SK-N-SH (cell line): ENCODE data around the gene CPA3. TPM values are rescaled to one million over a fixed set of nuclear protein-coding genes. Genes with fewer than 3 reads are reported as not detected.

Experiments
- CTCF ChIA-PET: fragments of 300-600, 350-600 bp; formaldehyde crosslinking; extraction: SDS; loops from one replicate; lab custom pipeline; 2021; lab: Yijun Ruan, JAX
- POLR2A ChIA-PET: fragments of 350-600 bp; sonication (Branson Sonifier 250); formaldehyde crosslinking; extraction: SDS; loops from one replicate; lab custom pipeline; 2020; ENCODE audit warnings: antibody characterized with exemption, inconsistent platforms; lab: Yijun Ruan, JAX
- DNase-seq: peaks from one replicate; pipeline ENCODE4 v3.0.0; 2012
- H2AFZ ChIP-seq: fragments of 200-600 bp; sonication (generic); 2 replicates; pipeline ENCODE4 v1.8.1; 2016; ENCODE audit warnings: antibody characterized with exemption, mild to moderate bottlenecking, low read depth
- H3F3A ChIP-seq: fragments of 200-600 bp; sonication (generic); replicated peaks from 2 replicates; pipeline ENCODE3; 2016; ENCODE audit warnings: antibody characterized with exemption, mild to moderate bottlenecking; ENCODE audit not compliant: insufficient read depth
- H3K27ac ChIP-seq, 2 experiments: fragments of 200-500 bp in 1 of 2; fragments of 200-600 bp in 1 of 2; sonication (Bioruptor generic) in 1 of 2; sonication (generic), shearing (Covaris generic) in 1 of 2; 2 replicates each; pipeline versions ENCODE4 v1.5.1 to v1.6.1; 2014 to 2016; ENCODE audit warnings: low read depth in 2 of 2, inconsistent platforms in 1 of 2, low read length in 1 of 2, mild to moderate bottlenecking in 1 of 2, mixed read lengths in 1 of 2
- H3K27me3 ChIP-seq: fragments of 200-600 bp; sonication (generic), shearing (Covaris generic); 2 replicates; pipeline ENCODE4 v1.6.1; 2016; ENCODE audit warnings: mixed run types; ENCODE audit not compliant: insufficient read depth
- H3K36me3 ChIP-seq, 2 experiments: fragments of 200-500 bp in 1 of 2; fragments of 200-600 bp in 1 of 2; sonication (Bioruptor generic) in 1 of 2; sonication (generic) in 1 of 2; replicated peaks in 1 of 2; 2 replicates each; pipeline versions ENCODE3 to v1.5.1; 2014 to 2016; ENCODE audit warnings: low read length in 1 of 2, mild to moderate bottlenecking in 1 of 2; ENCODE audit not compliant: insufficient read depth in 2 of 2, control insufficient read depth in 1 of 2
- H3K4me1 ChIP-seq, 2 experiments: fragments of 200-500 bp in 1 of 2; fragments of 200-600 bp in 1 of 2; sonication (Bioruptor generic) in 1 of 2; sonication (generic), shearing (Covaris generic) in 1 of 2; 2 replicates each; pipeline versions ENCODE4 v1.5.1 to v1.6.1; 2014 to 2016; ENCODE audit warnings: low read depth in 1 of 2, low read length in 1 of 2, mixed run types in 1 of 2; ENCODE audit not compliant: insufficient read depth in 2 of 2, control insufficient read depth in 1 of 2
- H3K4me2 ChIP-seq: fragments of 200-600 bp; sonication (generic), shearing (Covaris generic); 2 replicates; pipeline ENCODE4 v1.6.1; 2017; ENCODE audit warnings: mixed run types
- H3K4me3 ChIP-seq, 2 experiments: fragments of 200-500 bp in 1 of 2; fragments of 200-600 bp in 1 of 2; sonication (Bioruptor generic) in 1 of 2; sonication (generic), shearing (Covaris generic) in 1 of 2; 2 replicates each; pipeline versions ENCODE4 v1.5.1 to v1.8.1; 2014 to 2016; ENCODE audit warnings: low read depth in 2 of 2, inconsistent platforms in 1 of 2, low read length in 1 of 2, mild to moderate bottlenecking in 1 of 2, mixed read lengths in 1 of 2, moderate library complexity in 1 of 2
- H3K79me2 ChIP-seq: fragments of 200-600 bp; sonication (generic); 2 replicates; pipeline ENCODE4 v1.8.1; 2017; ENCODE audit warnings: mild to moderate bottlenecking; ENCODE audit not compliant: insufficient read depth
- H3K9ac ChIP-seq: fragments of 200-600 bp; sonication (generic); 2 replicates; pipeline ENCODE4 v1.6.1; 2017; ENCODE audit warnings: mixed run types
- H3K9me2 ChIP-seq: fragments of 200-600 bp; sonication (generic); 2 replicates; pipeline ENCODE4 v1.6.1; 2017; ENCODE audit warnings: mixed run types
- H3K9me3 ChIP-seq: fragments of 200-600 bp; sonication (generic); 2 replicates; pipeline ENCODE4 v1.6.1; 2017; ENCODE audit warnings: mixed run types, mild to moderate bottlenecking, moderate library complexity
- H4K20me1 ChIP-seq: fragments of 200-600 bp; sonication (generic); 2 replicates; pipeline ENCODE4 v1.6.1; 2017; ENCODE audit warnings: mild to moderate bottlenecking, mixed run types; ENCODE audit not compliant: insufficient read depth
- CHD2 ChIP-seq: fragments of 150-350 bp; IDR thresholded peaks from 2 replicates; pipeline ENCODE4 v1.6.1; 2018; ENCODE audit warnings: low read length; ENCODE audit not compliant: partially characterized antibody
- CTCF ChIP-seq: fragments of 200-600 bp; sonication (generic); IDR thresholded peaks from 2 replicates; pipeline ENCODE4 v1.6.1; 2017; ENCODE audit warnings: antibody characterized with exemption, mild to moderate bottlenecking, moderate library complexity
- ELF1 ChIP-seq: IDR thresholded peaks from 2 replicates; pipeline ENCODE4 v1.4.0; 2012
- EP300 ChIP-seq, 2 experiments: IDR thresholded peaks; 2 replicates each; pipeline versions ENCODE4 v1.4.0 to v1.6.1; 2012; ENCODE audit warnings: borderline replicate concordance in 1 of 2, low read depth in 1 of 2, low read length in 1 of 2
- EZH2phosphoT487 ChIP-seq: fragments of 200-600 bp; sonication (generic); IDR thresholded peaks from 2 replicates; pipeline ENCODE4 v1.6.1; 2017; ENCODE audit warnings: low read depth, mixed run types, mild to moderate bottlenecking, antibody characterized with exemption, moderate library complexity, borderline replicate concordance
- FOSL2 ChIP-seq: IDR thresholded peaks from 2 replicates; pipeline ENCODE4 v1.4.0; 2012; ENCODE audit warnings: low read depth, mild to moderate bottlenecking, moderate library complexity, borderline replicate concordance
- FOXM1 ChIP-seq: IDR thresholded peaks from 2 replicates; pipeline ENCODE4 v1.4.0; 2012; ENCODE audit warnings: low read depth, mild to moderate bottlenecking
- GABPA ChIP-seq: IDR thresholded peaks from 2 replicates; pipeline ENCODE4 v1.4.0; 2012; ENCODE audit warnings: low read depth, mild to moderate bottlenecking
- IRF3 ChIP-seq: fragments of 150-350 bp; IDR thresholded peaks from 2 replicates; pipeline ENCODE4 v1.6.1; 2016; ENCODE audit warnings: mild to moderate bottlenecking, low read depth, low read length
- MXI1 ChIP-seq: IDR thresholded peaks from 2 replicates; pipeline ENCODE4 v1.6.1; 2012; ENCODE audit warnings: mild to moderate bottlenecking, low read depth, low read length, improper control_type of control experiment
- NFIC ChIP-seq: IDR thresholded peaks from 2 replicates; pipeline ENCODE4 v1.4.0; 2012; ENCODE audit warnings: borderline replicate concordance
- PBX3 ChIP-seq: IDR thresholded peaks from 2 replicates; pipeline ENCODE4; 2012
- POLR2AphosphoS5 ChIP-seq: IDR thresholded peaks from 2 replicates; pipeline ENCODE4 v1.6.1; 2012; ENCODE audit warnings: low read depth, low read length
- RAD21 ChIP-seq: IDR thresholded peaks from 2 replicates; pipeline ENCODE4 v1.6.1; 2012; ENCODE audit warnings: mild to moderate bottlenecking, low read length
- RCOR1 ChIP-seq: fragments of 150-350 bp; IDR thresholded peaks from 2 replicates; pipeline ENCODE4 v1.6.1; 2017; ENCODE audit warnings: antibody characterized with exemption, low read length
- RFX5 ChIP-seq: IDR thresholded peaks from 2 replicates; pipeline ENCODE4 v1.6.1; 2012; ENCODE audit warnings: mild to moderate bottlenecking, improper control_type of control experiment, low read length
- RXRA ChIP-seq: IDR thresholded peaks from 2 replicates; pipeline ENCODE4 v1.4.0; 2012; ENCODE audit warnings: low read depth, mild to moderate bottlenecking, borderline replicate concordance
- SMC3 ChIP-seq: IDR thresholded peaks from 2 replicates; pipeline ENCODE4 v1.6.1; 2012; ENCODE audit warnings: low read depth, low read length, improper control_type of control experiment
- TCF12 ChIP-seq: IDR thresholded peaks from 2 replicates; pipeline ENCODE4 v1.4.0; 2012
- TEAD4 ChIP-seq: IDR thresholded peaks from 2 replicates; pipeline ENCODE4 v1.4.0; 2012; ENCODE audit warnings: mild to moderate bottlenecking, borderline replicate concordance; ENCODE audit not compliant: insufficient read depth
- USF1 ChIP-seq: IDR thresholded peaks from 2 replicates; pipeline ENCODE4 v1.4.0; 2012; ENCODE audit warnings: low read depth, borderline replicate concordance
- USF2 ChIP-seq: fragments of 150-350 bp; IDR thresholded peaks from 2 replicates; pipeline ENCODE4 v1.6.1; 2017; ENCODE audit warnings: antibody characterized with exemption, low read length, low read depth, borderline replicate concordance
- YY1 ChIP-seq: IDR thresholded peaks from 2 replicates; pipeline ENCODE4 v1.4.0; 2012; ENCODE audit warnings: low read depth, mild to moderate bottlenecking
- WGBS: methylation state at CpG from one replicate; pipeline ENCODE4 v1.1.6; 2017; ENCODE audit warnings: low lambda C conversion rate; 5-methylcytosine and 5-hydroxymethylcytosine counted together
- polyA plus RNA-seq, 3 experiments: library from polyadenylated mRNA; depleted of rRNA; stranded (reverse); fragments of >200 nt; gene quantifications; 2 replicates each; pipeline ENCODE4 v1.2.3, GENCODE V29; 2012

Gene CPA3
- polyA plus RNA-seq, 1 of the 3 experiments (the other 2 are of a cell fraction) = not detected

- TF ChIP-seq NFIC = peak; percentile 72; the same call in 1 of the 2 replicates
- no peak for TF ChIP-seq GABPA
- TF ChIP-seq CHD2 = no peak
- TF ChIP-seq SMC3 = peak; percentile 87
- TF ChIP-seq FOXM1 = no peak
- TF ChIP-seq USF2 = no peak
- no peak for TF ChIP-seq RXRA
- TF ChIP-seq EZH2phosphoT487 = no peak
- no peak for TF ChIP-seq IRF3
- TF ChIP-seq RAD21 = peak; percentile 95
- no peak for TF ChIP-seq YY1
- 0 out of 2 replicates have a peak, but pooled peaks have one; percentile 27 for TF ChIP-seq RFX5
- TF ChIP-seq TCF12 = peak; percentile 79
- TF ChIP-seq FOSL2 = peak; percentile 88; the same call in 1 of the 2 replicates
- TF ChIP-seq, all 33 proteins: peak for 12
Observed at GRCh38 chr3:148943506-148944205, 78.6 kb downstream of the CPA3 start (continued).

GRCh38 chr3:148945116-148945515 lies 80.0 kb downstream of the CPA3 start:
- 86% methylated on average over 2 of the region's 2 CpGs for WGBS
- peaks cover 3 to 4% of the 10 kb centered on the region in 2 experiments; a peak in 1 of 4 replicates for H3K4me1 ChIP-seq
- H3K4me3 ChIP-seq = no peak overlapping the region
- no peak overlapping the region for H3K4me2 ChIP-seq
- H2AFZ ChIP-seq = no peak overlapping the region
- H3K79me2 ChIP-seq = no peaks in the 10 kb centered on the region
- H4K20me1 ChIP-seq = no peaks in the 10 kb centered on the region
- TF ChIP-seq PBX3 (no peak), POLR2AphosphoS5 (no peak), RFX5 (no peak), SMC3 (no peak), FOSL2 (no peak), MXI1 (no peak), CHD2 (no peak), CTCF (no peak), USF1 (no peak), YY1 (no peak), TEAD4 (no peak), ELF1 (no peak), RAD21 (no peak), EP300 (IDR thresholded peaks at IDR 0.05; ENCODE audit: borderline replicate concordance in 1 of 2, low read depth in 1 of 2, low read length in 1 of 2) (no peak), RCOR1 (no peak), GABPA (no peak)
- TF ChIP-seq, all 33 proteins: peak for 0
- H3K9me2 ChIP-seq = no peaks in the 10 kb centered on the region
- H3K9me3 ChIP-seq = no peaks in the 10 kb centered on the region
- H3K27me3 ChIP-seq = no peaks in the 10 kb centered on the region
- no peak overlapping the region for H3K9ac ChIP-seq
- CTCF ChIA-PET = interaction anchor here (1.4 to 8.8 kb wide), 6 partner anchors 10 to 564 kb away, joined by 5 to 126 read pairs (median 68); no protein-coding TSS in a partner anchor
- H3F3A ChIP-seq = no peaks in the 10 kb centered on the region
- DNase-seq = no peak
- no peaks in the 10 kb centered on the region for H3K36me3 ChIP-seq
- POLR2A ChIA-PET = no interaction called here
- H3K27ac ChIP-seq = no peak overlapping the region
